Endothelial cell (in vitro differentiated cells): Measurements from ENCODE around the gene GRIP1. TPM values are rescaled to one million over a fixed set of nuclear protein-coding genes. Genes with fewer than 3 reads are reported as not detected.

ENCODE experiments used
- DNase-seq: peaks from one replicate; pipeline ENCODE4 v3.0.0; 2021; ENCODE audit warnings: low spot score
- H3K27ac Mint-ChIP-seq: one replicate; pipeline ENCODE4 v1.8.0; 2021; ENCODE audit warnings: mixed read lengths, inconsistent platforms; ENCODE audit not compliant: unreplicated experiment
- H3K27me3 Mint-ChIP-seq: one replicate; pipeline ENCODE4 v1.8.0; 2021; ENCODE audit warnings: mild to moderate bottlenecking, moderate library complexity, mixed read lengths, inconsistent platforms; ENCODE audit not compliant: unreplicated experiment
- H3K36me3 Mint-ChIP-seq: one replicate; pipeline ENCODE4 v1.8.0; 2021; ENCODE audit warnings: mild to moderate bottlenecking, low read depth, mixed read lengths, inconsistent platforms; ENCODE audit not compliant: unreplicated experiment
- H3K4me1 Mint-ChIP-seq: one replicate; pipeline ENCODE4 v1.8.0; 2021; ENCODE audit warnings: mild to moderate bottlenecking, mixed read lengths, inconsistent platforms; ENCODE audit not compliant: unreplicated experiment
- H3K4me3 Mint-ChIP-seq: one replicate; pipeline ENCODE4 v1.8.0; 2021; ENCODE audit warnings: mild to moderate bottlenecking, mixed read lengths, inconsistent platforms; ENCODE audit not compliant: unreplicated experiment
- H3K9me3 Mint-ChIP-seq: one replicate; pipeline ENCODE4 v1.8.0; 2021; ENCODE audit warnings: mixed read lengths, inconsistent platforms; ENCODE audit not compliant: unreplicated experiment
- total RNA-seq: library from RNA; stranded (reverse); fragmentation: NEBNext Ultra II Directional; extraction: Animal tissue kit (Norgen Biotek cat#: 25700); gene quantifications from one replicate; pipeline ENCODE4 v1.2.1, GENCODE V29; 2021; ENCODE audit not compliant: unreplicated experiment
- TF ChIP-seq, protein P1 (sequence below): fragments of 200-600 bp; sonication (generic); IDR thresholded peaks from one replicate; pipeline ENCODE4 v1.5.0; 2021; ENCODE audit warnings: antibody characterized with exemption; ENCODE audit not compliant: unreplicated experiment

The GRIP1 gene
- total RNA-seq, 1 donor from 2014 or later = 36.2 TPM

- no peak overlapping the region for H3K4me3 Mint-ChIP-seq
- H3K4me1 Mint-ChIP-seq = no peaks in the 10 kb centered on the region
- H3K9me3 Mint-ChIP-seq = no peaks in the 10 kb centered on the region
- H3K27ac Mint-ChIP-seq = no peak overlapping the region
- no peaks in the 10 kb centered on the region for H3K27me3 Mint-ChIP-seq
- no peak for DNase-seq
- TF ChIP-seq, protein P1, sequence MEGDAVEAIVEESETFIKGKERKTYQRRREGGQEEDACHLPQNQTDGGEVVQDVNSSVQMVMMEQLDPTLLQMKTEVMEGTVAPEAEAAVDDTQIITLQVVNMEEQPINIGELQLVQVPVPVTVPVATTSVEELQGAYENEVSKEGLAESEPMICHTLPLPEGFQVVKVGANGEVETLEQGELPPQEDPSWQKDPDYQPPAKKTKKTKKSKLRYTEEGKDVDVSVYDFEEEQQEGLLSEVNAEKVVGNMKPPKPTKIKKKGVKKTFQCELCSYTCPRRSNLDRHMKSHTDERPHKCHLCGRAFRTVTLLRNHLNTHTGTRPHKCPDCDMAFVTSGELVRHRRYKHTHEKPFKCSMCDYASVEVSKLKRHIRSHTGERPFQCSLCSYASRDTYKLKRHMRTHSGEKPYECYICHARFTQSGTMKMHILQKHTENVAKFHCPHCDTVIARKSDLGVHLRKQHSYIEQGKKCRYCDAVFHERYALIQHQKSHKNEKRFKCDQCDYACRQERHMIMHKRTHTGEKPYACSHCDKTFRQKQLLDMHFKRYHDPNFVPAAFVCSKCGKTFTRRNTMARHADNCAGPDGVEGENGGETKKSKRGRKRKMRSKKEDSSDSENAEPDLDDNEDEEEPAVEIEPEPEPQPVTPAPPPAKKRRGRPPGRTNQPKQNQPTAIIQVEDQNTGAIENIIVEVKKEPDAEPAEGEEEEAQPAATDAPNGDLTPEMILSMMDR = no peak
- no peaks in the 10 kb centered on the region for H3K36me3 Mint-ChIP-seq
Measured at GRCh38 chr12:66661357-66661756, 17.5 kb downstream of the GRIP1 start.

DNA sequence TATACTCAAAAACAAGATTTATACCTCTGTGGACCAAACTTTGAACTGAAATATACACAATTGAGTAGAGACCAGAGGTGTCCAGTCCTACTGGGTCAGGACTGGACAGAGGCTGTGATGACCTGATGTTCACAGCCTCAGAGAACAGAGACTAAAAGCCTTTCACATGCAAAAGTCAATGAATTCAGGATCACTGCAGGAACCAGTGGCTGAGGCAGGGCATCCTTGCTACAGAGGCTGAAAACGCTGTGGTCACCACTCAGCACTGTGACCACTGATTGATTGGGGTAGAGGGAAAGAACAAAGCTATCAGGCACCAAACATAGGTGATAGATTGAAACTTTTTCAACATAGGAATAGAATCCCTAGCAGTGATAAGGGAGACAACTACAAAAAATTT lies 25.1 kb downstream of the GRIP1 start:
- Mint-ChIP-seq H3K9me3 (no peaks in the 10 kb centered on the region), H3K27me3 (no peaks in the 10 kb centered on the region), H3K4me3 (no peak overlapping the region), H3K4me1 (no peaks in the 10 kb centered on the region), H3K27ac (no peak overlapping the region), H3K36me3 (no peaks in the 10 kb centered on the region)
- no peak for DNase-seq
- TF ChIP-seq, protein P1 = no peak

- TF ChIP-seq, protein P1 = no peak
- no peak for DNase-seq
- H3K4me3 Mint-ChIP-seq = no peak overlapping the region
- H3K4me1 Mint-ChIP-seq = no peaks in the 10 kb centered on the region
- H3K36me3 Mint-ChIP-seq = no peaks in the 10 kb centered on the region
- H3K9me3 Mint-ChIP-seq = no peaks in the 10 kb centered on the region
- H3K27ac Mint-ChIP-seq = no peak overlapping the region
- H3K27me3 Mint-ChIP-seq = no peaks in the 10 kb centered on the region
Measured at GRCh38 chr12:66648033-66648735, 30.7 kb downstream of the GRIP1 start.

DNA sequence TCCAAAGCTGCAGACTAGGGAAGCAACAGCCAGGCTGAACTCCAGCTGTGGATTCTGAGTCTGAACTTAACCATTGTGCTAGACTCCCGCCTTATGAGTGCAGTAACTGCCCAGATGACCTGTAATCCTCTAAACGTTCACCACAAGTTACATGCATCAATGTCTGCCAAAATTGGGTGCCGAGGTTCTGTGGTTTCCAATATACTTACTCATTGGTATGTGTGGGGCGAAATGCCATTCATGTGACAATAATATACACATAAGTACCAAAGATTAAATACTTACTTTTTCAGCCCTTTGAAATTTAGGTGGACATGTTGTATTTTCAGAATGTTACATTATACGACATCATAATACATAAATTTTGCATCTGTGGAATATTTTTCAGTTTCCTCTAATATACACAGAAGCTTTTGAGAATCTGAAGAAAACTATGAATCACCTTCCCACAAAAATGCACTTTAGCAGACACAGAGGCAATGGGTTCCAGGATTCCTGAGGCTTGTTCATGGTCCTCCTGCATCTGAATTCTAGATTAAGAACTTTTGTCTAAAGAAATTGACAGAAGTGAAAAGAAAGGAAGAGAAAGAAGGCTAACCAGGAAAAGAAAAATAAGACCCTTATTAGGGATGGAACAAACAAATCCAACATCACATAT lies 31.7 kb downstream of the GRIP1 start:
- Mint-ChIP-seq H3K4me1 (no peaks in the 10 kb centered on the region), H3K4me3 (no peak overlapping the region), H3K36me3 (no peaks in the 10 kb centered on the region), H3K27me3 (no peaks in the 10 kb centered on the region), H3K9me3 (no peaks in the 10 kb centered on the region), H3K27ac (no peak overlapping the region)
- TF ChIP-seq, protein P1 = no peak
- no peak for DNase-seq

DNA sequence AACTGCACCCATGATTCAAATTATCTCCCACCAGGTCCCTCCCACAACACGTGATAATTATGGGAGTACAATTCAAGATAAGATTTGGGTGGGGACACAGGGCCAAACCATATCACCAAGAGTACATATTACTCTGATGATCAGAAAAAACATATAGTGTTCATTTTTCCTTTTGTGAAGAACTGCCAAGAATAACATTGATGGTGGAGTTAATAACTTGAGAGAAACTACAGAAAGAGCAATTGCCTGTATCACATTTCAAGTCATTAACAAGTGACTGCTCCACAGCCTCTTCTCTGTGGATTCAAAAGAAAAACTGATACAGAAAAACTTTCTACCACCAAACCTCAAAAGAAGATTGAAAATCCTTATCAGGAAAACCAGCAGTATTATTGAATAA lies 34.7 kb downstream of the GRIP1 start:
- no peaks in the 10 kb centered on the region for H3K27me3 Mint-ChIP-seq
- H3K4me3 Mint-ChIP-seq = no peak overlapping the region
- no peaks in the 10 kb centered on the region for H3K4me1 Mint-ChIP-seq
- H3K27ac Mint-ChIP-seq = no peak overlapping the region
- DNase-seq = no peak
- no peaks in the 10 kb centered on the region for H3K9me3 Mint-ChIP-seq
- TF ChIP-seq, protein P1 = no peak
- no peaks in the 10 kb centered on the region for H3K36me3 Mint-ChIP-seq
